VCaP (cell line): Measurements from ENCODE around the gene FIBCD1.

ENCODE experiments used
- H3K27ac ChIP-seq: fragments of 450-650 bp; 2 replicates; pipeline ENCODE4 v1.5.1; 2017
- TF ChIP-seq, protein P1 (sequence below): fragments of 450-650 bp; conservative IDR thresholded peaks from 2 replicates; pipeline ENCODE4 v1.5.1; 2017; ENCODE audit warnings: mild to moderate bottlenecking, moderate library complexity

The FIBCD1 gene

GRCh38 chr9:130873966-130874365 lies 65.1 kb downstream of the FIBCD1 start:
- TF ChIP-seq, protein P1, sequence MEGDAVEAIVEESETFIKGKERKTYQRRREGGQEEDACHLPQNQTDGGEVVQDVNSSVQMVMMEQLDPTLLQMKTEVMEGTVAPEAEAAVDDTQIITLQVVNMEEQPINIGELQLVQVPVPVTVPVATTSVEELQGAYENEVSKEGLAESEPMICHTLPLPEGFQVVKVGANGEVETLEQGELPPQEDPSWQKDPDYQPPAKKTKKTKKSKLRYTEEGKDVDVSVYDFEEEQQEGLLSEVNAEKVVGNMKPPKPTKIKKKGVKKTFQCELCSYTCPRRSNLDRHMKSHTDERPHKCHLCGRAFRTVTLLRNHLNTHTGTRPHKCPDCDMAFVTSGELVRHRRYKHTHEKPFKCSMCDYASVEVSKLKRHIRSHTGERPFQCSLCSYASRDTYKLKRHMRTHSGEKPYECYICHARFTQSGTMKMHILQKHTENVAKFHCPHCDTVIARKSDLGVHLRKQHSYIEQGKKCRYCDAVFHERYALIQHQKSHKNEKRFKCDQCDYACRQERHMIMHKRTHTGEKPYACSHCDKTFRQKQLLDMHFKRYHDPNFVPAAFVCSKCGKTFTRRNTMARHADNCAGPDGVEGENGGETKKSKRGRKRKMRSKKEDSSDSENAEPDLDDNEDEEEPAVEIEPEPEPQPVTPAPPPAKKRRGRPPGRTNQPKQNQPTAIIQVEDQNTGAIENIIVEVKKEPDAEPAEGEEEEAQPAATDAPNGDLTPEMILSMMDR: no peak
- peak overlapping the region; percentile 95 for H3K27ac ChIP-seq

DNA sequence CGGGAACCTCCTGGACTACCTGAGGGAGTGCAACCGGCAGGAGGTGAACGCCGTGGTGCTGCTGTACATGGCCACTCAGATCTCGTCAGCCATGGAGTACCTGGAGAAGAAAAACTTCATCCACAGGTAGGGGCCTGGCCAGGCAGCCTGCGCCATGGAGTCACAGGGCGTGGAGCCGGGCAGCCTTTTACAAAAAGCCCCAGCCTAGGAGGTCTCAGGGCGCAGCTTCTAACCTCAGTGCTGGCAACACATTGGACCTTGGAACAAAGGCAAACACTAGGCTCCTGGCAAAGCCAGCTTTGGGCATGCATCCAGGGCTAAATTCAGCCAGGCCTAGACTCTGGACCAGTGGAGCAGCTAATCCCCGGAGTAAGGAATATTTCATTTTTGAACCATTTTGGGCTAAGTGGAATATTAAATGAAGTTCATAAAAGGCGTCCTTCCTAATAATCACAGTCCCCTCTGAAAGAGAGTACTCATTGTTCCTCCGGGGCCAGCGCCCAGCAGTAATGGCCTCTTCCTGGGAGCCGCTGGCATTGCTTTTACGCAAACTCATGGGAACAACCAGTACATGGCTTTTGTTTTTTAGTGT lies 66.0 kb downstream of the FIBCD1 start:
- peak overlapping the region; percentile 95 for H3K27ac ChIP-seq
- TF ChIP-seq, protein P1: no peak

GRCh38 chr9:130872508-130872907 lies 66.5 kb downstream of the FIBCD1 start:
- H3K27ac ChIP-seq: peak overlapping the region; percentile 95
- TF ChIP-seq, protein P1: no peak

GRCh38 chr9:130872093-130872492 lies 67.0 kb downstream of the FIBCD1 start:
- TF ChIP-seq, protein P1: no peak
- peak overlapping the region; percentile 95 for H3K27ac ChIP-seq

DNA sequence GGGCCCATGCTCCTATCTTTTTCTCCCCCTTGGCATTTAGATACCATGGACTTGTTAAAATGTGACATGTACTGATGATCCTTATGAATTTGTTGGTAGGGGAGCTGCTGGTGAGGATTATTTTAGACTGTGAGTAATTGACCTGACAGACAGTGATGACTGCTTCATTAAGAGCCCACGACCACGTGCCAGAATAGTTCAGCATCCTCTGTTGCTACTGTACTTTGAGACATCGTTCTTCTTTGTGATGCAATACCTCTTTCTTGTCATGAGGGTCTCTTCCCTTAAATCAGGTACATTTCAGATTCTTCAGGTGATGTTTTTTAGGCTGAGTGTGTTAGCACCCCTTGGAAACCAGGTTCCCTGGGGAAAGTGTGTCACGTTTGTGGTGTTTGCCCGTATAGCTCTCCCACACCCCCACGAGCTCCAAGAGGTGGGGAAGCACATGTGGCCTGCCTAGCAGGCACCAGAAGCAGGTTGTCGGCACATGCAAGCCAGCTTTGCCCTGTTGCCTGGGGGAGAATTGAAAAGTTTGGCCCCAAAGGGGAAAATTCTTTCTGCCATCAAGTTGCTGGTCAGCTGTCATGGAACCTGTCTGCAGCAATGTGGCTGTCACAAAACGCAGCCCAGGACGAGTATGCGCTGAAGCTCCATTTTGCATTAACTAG lies 67.5 kb downstream of the FIBCD1 start:
- TF ChIP-seq, protein P1: no peak
- H3K27ac ChIP-seq: peak overlapping the region; percentile 95

DNA sequence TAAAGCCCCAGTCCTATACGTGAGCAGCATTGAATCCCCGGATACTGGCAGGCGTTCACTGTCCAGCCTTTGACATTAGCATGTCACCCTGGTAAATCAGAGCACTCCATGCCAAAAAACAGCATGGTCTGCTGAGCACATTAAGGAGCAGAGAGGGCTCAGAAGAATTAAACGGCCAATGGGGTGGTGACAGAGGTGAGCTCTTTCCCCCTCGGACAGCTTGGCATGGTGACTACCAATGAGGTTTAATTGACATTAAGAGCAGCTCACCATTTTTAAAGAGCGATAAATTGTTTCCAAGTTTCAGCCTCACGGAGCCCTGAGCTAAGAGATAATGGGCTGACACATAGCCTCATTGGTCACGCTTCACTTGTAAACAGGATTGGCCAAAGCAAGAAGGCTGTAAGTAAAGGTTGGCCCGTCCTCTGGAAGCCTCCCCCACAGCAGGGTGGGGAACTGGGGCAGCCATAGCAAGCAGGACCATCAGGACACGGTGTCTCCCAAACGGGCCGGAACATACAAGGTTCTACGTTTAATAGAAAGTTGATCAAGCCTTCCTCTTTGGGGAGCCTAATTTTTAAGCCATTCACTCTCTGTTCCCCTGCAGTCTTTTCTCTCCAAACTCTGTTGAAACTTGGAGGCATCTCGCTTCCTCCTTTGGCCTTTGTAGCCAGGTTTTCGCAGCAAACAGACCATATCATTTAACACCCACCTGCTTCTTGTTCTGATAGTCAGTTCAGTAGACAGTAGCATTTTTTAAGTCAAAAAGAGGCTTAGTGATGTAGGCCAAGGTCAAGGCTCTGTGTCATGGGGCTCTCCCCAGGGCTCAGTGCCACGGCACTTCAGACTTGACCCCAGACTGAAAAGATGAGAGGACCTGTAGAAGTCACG lies 68.3 kb downstream of the FIBCD1 start:
- TF ChIP-seq, protein P1: no peak
- peak overlapping the region; percentile 95 for H3K27ac ChIP-seq

DNA sequence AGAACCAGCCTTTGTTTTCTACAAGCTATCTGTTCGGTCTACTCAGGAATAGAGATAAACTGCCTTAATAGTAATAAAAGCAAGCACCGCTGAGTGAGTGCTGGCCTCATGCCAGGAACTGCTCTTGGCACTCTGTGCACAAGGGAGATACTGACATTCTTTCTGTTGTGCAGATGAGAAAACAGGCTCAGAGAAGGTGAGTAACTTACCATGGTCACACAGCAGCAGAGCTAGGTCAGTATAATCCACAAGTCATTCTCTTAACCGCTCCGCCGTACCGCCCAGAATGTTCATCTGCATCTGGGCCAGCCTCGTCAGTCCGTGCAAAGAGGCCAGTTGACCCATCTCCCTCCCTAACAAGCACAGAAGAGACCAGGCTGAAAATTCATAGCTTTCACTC lies 69.8 kb downstream of the FIBCD1 start:
- TF ChIP-seq, protein P1: no peak

More for the DNA sequence above, 69.8 kb downstream of the FIBCD1 start:
- H3K27ac ChIP-seq: peak overlapping the region; percentile 95
